GM12878 (cell line): ENCODE measurements around the gene PHRF1.

ENCODE experiments used
- CEBPB ChIP-seq, 2 experiments: fragments of 150-350 bp in 1 of 2; IDR thresholded peaks; 2 replicates each; pipeline ENCODE4 v1.6.1; 2012 to 2014; ENCODE audit warnings: low read depth in 2 of 2, low read length in 2 of 2, borderline replicate concordance in 1 of 2, inconsistent platforms in 1 of 2
- CTCF ChIP-seq, 3 experiments: IDR thresholded peaks in 2 of 3; conservative IDR thresholded peaks in 1 of 3; 2 replicates each; pipeline ENCODE4 v1.5.1; 2011; ENCODE audit warnings: low read depth in 3 of 3, low read length in 3 of 3, mild to moderate bottlenecking in 3 of 3, control low read depth in 2 of 3, moderate library complexity in 2 of 3, inconsistent platforms in 1 of 3, mixed read lengths in 1 of 3; ENCODE audit not compliant: control insufficient read depth in 2 of 3, insufficient read depth in 1 of 3; ENCODE audit errors: extremely low read depth in 1 of 3
- ELK1 ChIP-seq: IDR thresholded peaks from 2 replicates; pipeline ENCODE4 v1.6.1; 2012; ENCODE audit warnings: low read depth, low read length, improper control_type of control experiment
- EZH2 ChIP-seq: IDR thresholded peaks from 2 replicates; pipeline ENCODE4 v1.6.1; 2012; ENCODE audit warnings: low read depth, mild to moderate bottlenecking, control low read depth, inconsistent platforms, low read length, borderline replicate concordance; ENCODE audit not compliant: control insufficient read depth
- GABPA ChIP-seq: IDR thresholded peaks from 2 replicates; pipeline ENCODE4 v1.6.1; 2014; ENCODE audit warnings: antibody characterized with exemption, low read depth, mild to moderate bottlenecking, inconsistent platforms
- NBN ChIP-seq: fragments of 450-650 bp; IDR thresholded peaks from 2 replicates; pipeline ENCODE4 v1.6.1; 2016
- NR2C1 ChIP-seq: fragments of 450-650 bp; IDR thresholded peaks from 2 replicates; pipeline ENCODE4 v1.6.1; 2017; ENCODE audit warnings: antibody characterized with exemption, mild to moderate bottlenecking, moderate library complexity
- REST ChIP-seq: IDR thresholded peaks from 2 replicates; pipeline ENCODE4 v1.6.1; 2012; ENCODE audit warnings: mild to moderate bottlenecking, low read depth, low read length
- SIX5 ChIP-seq: IDR thresholded peaks from 2 replicates; pipeline ENCODE4 v1.6.1; 2011; ENCODE audit warnings: mild to moderate bottlenecking, low read depth, low read length, moderate library complexity; ENCODE audit not compliant: severe bottlenecking
- TARDBP ChIP-seq: IDR thresholded peaks from 2 replicates; pipeline ENCODE4 v1.6.1; 2016; ENCODE audit warnings: borderline replicate concordance
- ZNF687 ChIP-seq: fragments of 450-650 bp; IDR thresholded peaks from 2 replicates; pipeline ENCODE4 v1.6.1; 2017; ENCODE audit warnings: mild to moderate bottlenecking, moderate library complexity

GRCh38 chr11:535210-535518 lies 41.1 kb upstream of the PHRF1 start:
- TF ChIP-seq CTCF (IDR thresholded peaks at IDR 0.05 in 2 of 3, conservative IDR thresholded peaks at IDR 0.05 in 1 of 3; ENCODE audit: control insufficient read depth in 2 of 3, extremely low read depth in 1 of 3, insufficient read depth in 1 of 3, low read depth in 3 of 3, low read length in 3 of 3): peak in 1 of 3 experiments; percentile 10; a peak in 1 of 6 replicates
- TF ChIP-seq EZH2: no peak
- TF ChIP-seq TARDBP: no peak
- no peak for TF ChIP-seq NR2C1
- no peak for TF ChIP-seq CEBPB (IDR thresholded peaks at IDR 0.05; ENCODE audit: borderline replicate concordance in 1 of 2, low read depth in 2 of 2, low read length in 2 of 2)
- no peak for TF ChIP-seq ELK1
- TF ChIP-seq SIX5: no peak
- TF ChIP-seq NBN: no peak
- TF ChIP-seq ZNF687: no peak
- TF ChIP-seq GABPA: no peak
- TF ChIP-seq REST: no peak
